HG03159 (cell line): ENCODE data around the gene TMEM204.

Experiments used
- ATAC-seq: cut with Tn5 transposase; IDR thresholded peaks from one replicate; pipeline ENCODE4 v1.9.1; 2021; ENCODE audit warnings: mild to moderate bottlenecking, moderate library complexity; ENCODE audit not compliant: unreplicated experiment

The TMEM204 gene

GRCh38 chr16:1536601-1537000 lies 3.1 kb downstream of the TMEM204 start:
- ATAC-seq, result no peak

- no peak for ATAC-seq
These were observed 3.7 kb downstream of the TMEM204 start for GRCh38 chr16:1537138-1537577.

DNA sequence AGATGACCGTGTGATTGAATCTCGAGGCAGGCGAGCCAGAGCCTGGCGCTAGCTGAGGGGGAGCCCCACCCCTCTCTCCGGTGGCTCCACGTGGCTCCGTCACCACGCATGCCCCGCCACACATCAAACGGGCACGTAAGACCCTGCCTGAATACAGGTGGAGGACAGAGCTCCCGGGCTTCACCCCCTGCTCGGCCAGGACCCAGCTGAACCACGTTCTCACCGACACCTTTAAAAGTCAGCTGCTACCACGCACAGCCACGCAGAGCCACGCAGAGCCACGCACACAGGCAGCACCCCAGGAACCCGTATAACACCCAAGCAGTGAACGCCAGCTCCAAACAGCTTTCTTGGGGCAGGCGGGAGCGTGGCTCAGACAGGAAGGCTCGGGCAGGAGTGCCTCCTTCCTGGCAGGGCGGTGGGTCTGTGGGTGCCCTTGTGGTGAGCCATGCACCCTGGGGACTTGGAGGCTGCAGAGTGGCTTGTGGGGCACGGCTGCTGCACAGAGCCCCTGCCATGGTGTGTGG lies 4.4 kb downstream of the TMEM204 start:
- ATAC-seq, result no peak

DNA sequence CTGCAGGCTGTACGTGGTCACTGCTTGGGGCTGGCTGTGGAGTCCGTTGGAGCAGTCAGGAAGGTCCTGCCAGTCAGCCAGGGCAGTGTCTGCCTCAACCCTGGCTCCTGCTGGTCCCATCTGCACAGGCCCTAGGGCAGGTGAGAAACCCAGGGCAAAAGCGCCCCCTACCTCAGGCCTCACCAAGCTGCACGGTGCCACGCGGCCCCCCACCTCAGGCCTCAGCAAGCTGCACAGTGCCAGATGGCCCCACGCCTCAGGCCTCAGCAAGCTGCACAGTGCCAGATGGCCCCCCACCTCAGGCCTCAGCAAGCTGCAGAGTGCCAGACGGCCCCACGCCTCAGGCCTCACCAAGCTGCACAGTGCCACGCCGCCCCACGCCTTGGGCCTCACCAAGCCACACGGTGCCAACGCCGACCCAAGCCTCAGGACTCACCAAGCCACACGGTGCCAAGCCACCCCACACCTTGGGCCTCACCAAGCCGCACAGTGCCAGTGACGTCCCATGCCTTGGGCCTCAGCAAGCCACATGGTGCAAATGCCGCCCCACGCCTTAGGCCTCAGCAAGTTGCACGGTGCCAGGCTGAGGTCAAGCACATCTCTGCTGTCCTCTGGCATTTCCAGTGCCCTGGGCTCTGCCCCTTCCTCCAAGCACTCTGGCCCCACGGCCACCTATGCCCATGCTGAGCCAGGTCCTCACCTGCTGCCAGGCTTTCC lies 5.5 kb downstream of the TMEM204 start:
- ATAC-seq, result no peak

DNA sequence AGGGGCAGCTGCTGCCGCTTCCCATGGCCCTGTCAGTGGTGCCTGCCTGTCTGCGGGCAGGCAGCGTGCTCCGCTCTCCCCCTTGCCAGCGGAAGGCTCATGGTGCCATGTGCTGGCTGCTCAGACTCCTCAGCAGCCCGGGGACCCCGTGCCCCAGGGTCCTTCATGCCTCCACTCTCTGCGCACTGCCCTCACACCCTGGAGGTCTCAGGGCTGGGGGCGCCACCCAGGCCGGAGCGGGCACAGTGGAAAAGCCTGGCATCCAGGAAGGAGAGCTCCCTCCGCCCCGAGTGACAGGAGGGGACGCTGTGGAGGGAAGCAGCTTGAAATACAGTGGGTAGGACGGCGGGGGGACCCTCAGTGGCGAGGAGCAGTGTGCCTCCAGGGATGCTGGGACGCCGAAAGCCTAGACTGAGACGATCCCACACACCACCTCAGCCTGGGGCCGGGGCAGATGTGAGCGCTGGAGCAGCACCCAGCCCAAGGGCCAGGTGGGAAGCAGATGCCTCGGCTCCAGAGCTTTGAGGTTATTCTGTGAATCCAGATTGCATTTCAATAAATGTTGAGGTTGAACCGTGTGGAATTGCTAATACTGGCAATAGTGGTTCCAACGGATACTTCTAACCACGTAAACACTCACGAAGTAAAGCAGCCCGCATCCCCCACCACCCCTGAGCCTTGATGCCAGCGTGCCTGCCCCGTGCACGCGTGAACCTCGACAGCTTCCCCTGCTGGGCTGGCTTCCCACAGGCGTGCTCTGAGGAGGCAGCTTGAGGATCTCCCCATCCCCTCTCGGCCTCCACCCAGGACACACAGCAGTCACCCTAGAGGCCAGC lies 6.5 kb downstream of the TMEM204 start:
- ATAC-seq, result no peak

DNA sequence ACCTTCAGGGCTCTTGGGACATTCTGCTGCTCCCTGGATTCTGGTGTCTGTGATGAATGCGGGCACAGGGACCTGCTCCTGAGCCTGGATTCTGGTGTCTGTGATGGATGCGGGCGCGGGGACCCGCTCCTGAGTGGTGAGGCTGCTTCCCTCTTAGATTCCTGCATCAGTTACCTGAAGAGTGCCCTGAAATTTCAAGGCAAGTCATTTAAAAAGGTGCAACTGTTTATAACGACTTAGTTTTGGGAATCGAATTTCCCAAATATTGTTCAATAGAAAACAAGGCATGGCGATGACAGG lies 7.0 kb downstream of the TMEM204 start:
- ATAC-seq, result no peak

GRCh38 chr16:1541293-1542165 lies 8.1 kb downstream of the TMEM204 start:
- ATAC-seq, result no peak

DNA sequence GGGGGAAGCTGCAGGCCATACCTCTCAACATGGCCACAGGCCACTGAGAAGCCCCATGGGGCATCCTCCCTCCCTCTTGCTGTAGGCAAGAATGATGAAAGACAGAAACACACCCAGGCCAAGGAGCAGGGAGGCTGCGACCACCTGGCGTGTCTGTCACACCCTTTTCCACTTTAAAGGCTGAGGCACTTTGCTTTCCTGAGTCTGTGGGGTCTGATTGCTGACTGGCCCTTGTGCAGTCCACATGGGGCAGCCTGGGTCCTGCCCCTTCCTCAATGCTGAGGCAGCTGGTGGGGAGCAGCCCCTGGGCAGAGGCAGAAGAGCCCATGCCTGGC lies 8.7 kb downstream of the TMEM204 start:
- no peak for ATAC-seq

DNA sequence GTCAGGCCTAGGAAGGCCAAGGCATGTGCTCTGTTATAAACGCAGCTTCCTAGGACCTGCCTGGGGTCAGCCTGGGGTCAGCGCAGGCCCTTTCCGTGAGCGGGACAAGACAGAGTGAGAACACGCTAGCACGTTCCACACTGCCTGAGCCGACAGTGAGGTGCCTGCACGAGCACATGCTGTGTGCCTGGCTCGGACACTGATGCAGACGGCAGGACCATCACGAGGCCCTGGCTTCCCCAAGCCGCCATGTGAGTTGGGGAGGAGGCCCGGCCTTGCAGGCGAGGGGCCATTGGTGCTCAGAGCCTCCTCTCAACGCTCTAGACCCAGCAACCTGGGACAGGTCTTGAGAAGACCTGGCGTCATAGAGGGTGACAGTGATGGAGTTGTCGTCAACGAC lies 9.1 kb downstream of the TMEM204 start:
- ATAC-seq, result no peak

DNA sequence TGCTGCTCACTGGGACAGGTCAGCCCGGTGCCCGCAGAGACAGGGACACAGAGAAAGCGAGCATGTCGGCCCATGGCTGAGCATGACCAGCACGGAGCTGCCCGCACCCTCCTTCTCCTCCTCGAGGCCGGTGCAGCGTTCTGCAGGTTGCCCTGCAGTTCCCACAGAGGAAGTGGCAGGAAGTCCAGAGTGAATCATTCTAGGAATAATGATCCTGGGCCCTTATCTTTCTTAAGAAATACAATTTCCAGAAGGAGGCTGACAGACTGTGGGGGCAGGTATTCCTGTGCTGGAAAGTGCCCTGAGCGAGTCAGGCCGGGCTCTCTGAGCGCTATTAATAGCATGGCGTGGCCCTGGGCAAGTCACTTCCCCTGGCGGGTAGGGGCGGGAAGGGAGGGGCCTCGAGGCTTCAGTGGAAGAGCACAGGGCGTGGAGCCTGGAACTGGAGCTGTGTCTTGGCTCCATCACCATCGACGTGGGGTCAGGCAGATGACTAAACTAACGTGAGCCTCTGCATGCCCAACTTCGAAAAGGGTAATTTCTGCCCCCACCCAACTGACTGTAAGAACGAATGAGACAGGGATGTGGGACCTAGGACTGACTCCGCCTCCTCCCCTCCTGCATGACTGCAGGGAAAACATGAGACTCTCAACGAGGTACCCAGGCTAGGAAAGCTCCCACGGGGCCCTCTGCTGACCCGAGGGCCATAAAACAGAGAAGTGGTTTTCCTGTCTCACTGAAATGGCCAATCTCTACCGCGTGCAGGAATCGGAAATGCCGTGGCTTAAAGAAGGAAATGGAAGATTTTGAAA lies 9.8 kb downstream of the TMEM204 start:
- no peak for ATAC-seq

DNA sequence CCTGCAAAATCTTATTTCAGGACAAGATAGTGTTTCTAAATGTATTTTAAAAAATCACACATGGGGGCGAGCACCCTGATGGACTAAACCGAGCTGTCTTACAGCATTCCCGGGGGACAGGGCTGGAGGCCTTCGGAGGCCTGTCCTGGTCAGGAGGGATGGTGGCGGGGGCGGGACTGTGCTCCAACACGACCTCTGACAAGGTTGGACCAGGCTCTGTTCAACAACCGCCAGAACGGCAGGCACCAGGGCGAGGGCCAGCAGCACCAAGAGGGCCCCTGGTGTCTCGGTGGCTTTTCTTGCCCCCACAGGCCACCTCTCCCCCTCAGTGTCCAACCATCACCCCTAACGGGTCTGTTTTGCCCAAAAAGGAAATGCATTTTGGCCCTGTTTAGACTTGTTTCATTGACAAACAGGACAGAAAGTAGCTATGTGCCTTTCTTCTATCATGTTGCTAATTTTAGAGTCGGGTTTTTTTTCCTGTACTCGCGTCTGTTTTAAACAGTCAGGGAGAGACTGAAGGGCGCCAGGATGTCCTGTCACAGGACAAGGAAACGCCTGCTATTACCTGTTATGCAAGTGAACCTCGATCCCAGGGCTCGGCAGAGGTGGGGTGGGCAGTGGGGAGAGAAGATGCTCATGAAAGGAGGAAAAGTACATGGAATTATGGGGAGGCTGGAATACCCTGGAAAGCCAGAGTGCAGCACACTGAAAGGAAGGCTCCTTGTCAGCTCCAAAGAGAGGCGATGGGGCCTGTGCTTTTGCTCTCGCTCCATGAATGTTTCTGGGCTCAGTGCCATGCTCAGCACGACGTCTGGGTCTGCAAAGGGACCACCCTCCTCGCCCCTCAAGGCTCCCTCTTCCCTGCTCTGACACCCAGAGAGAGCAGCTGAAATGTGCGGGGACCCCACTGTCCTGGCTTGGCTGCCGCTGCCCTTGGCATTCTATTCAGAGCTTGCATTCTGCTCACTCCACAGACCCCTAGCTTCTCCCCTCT lies 11.9 kb downstream of the TMEM204 start:
- no peak for ATAC-seq

GRCh38 chr16:1546430-1546829 lies 13.0 kb downstream of the TMEM204 start:
- no peak for ATAC-seq

DNA sequence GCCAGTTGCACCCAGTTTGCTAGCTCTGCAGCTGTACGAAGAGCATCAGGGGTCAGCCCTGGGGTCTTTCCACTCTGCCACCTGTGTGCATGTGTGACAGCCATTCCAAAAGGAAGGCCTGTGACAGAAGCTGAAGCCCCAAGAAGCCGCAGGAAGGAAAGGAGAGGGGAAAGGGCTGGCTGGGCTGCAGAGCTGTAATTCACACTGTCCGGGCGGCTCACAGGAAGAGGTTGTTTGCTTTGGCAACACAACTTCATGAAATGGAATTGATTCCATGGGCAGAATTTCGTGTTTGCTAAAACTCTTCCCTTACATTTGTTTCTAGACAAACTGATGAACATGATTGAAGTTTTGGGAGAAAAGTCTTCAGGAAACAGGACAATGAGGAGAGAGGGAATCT lies 14.8 kb downstream of the TMEM204 start:
- ATAC-seq, result no peak

DNA sequence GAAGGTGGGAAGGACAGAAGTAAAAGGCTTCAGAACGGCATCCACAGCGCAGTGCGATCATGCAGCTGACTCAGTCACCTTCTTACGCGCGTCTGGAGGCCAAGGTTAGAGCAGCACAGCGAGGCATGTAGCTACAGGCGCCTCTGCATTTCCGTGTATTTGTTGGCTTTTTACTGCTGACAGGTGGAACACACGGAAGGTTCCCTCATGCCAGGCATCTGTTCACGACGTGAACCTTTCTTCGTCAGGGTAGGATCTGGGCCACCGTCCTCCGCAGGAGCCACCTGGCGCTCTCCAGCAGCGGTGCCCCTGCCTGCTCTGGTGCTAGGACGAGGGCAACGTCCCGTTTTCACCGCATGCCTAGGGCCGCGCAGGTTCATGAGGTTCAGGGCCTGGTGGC lies 15.3 kb downstream of the TMEM204 start:
- ATAC-seq, result no peak

GRCh38 chr16:1550069-1550468 lies 16.6 kb downstream of the TMEM204 start:
- no peak for ATAC-seq

GRCh38 chr16:1550696-1551095 lies 17.2 kb downstream of the TMEM204 start:
- no peak for ATAC-seq

DNA sequence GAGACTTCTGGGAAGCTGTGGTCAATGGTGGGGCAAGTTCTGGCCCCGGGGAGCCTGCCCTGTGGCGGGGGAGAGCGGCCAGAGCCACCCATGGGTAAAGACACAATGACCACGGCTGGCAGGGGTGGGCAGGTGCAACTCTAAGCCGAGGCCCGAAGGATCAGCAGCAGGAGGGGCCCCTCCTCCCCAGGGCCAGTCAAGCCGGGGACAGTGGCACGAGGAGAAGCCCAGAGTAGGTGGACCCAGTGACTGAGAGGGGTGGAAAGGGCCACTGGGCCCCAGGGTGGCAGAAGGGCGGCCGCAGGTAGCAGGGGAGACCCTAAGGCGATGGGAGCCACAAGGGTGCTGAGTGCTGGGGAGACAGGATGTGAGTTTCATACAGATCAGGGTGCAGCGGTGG lies 17.7 kb downstream of the TMEM204 start:
- no peak for ATAC-seq

- ATAC-seq, result no peak
These were observed 18.7 kb downstream of the TMEM204 start for GRCh38 chr16:1552129-1552528.
